Ureter (tissue), 1 donor: ENCODE results near the gene SOX5. TPM values are rescaled to one million over a fixed set of nuclear protein-coding genes. Genes with fewer than 3 reads are reported as not detected.

ENCODE experiments used
- DNase-seq: peaks from one replicate; pipeline ENCODE4 v3.0.0-alpha.2; 2020; ENCODE audit warnings: low spot score
- total RNA-seq: library from RNA; stranded (reverse); gene quantifications from one replicate; pipeline ENCODE4 v1.2.4, GENCODE V29; 2023
- donor health status: DM: yes; HTN: yes; CAD: no.

Gene SOX5
- total RNA-seq, result 23.5 TPM

DNA sequence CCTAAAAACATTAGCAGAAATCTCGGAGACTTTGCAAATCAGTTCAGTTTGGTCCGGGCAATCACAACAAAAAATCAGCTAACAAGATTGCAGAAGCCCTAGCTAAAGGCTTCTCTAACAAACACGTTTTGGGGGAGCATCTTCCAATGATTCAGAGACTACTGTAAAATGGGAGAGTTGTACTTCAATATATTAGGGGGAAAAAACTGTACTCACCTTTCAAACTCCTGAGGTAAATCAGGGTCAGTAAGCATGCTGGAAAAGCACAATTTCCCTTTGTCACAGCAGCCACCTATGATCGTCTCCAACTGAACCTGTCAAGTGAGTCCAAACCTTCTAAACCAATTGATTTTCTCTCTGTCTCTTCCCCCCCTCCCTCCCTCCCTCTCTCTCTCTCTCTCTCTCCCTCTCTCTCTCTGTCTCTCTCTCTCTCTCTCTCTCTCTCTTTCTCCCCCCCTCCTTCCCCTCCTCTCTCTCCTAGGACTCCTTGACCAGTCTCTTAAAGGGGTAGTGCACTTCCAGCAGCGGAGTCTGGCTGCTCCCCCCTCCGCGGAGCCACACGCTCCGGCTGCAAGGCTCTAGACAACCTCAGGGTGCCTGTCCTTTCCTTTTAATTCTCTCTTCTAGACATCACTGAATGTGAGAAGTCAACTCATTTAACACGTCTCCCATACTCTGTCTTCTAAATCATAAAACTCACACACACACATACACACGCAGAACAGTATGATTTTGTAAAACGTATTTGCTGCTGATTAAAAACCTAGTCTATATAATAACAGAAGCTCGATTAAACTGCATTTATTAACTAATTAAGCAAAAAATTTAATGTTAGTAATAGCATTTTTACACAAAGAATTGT, at the start of gene SOX5:
TSS of gene SOX5 (minus strand) at position 323 of the 862 bp plus-strand sequence. CDS start at position 254, 69 bp downstream.
- no peak for DNase-seq

DNA sequence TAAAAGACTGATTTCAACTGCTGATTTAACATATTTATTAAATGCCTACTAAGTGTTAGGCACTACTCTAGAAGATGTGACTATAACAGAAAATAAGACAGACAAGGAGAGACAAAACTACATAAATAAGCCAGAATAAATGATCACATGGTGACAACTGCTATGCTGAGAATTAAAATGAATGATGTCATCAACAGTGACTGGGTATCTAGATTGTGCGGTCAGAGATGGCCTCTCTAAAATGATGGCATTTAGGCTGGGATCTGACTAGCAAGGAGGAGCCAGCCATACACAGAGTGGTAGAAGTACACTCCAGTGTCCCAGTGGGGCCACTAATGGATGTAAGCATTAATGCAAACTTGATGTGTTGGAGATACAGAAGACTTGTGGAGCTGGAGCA, 37.6 kb upstream of the SOX5 start:
- no peak for DNase-seq

DNA sequence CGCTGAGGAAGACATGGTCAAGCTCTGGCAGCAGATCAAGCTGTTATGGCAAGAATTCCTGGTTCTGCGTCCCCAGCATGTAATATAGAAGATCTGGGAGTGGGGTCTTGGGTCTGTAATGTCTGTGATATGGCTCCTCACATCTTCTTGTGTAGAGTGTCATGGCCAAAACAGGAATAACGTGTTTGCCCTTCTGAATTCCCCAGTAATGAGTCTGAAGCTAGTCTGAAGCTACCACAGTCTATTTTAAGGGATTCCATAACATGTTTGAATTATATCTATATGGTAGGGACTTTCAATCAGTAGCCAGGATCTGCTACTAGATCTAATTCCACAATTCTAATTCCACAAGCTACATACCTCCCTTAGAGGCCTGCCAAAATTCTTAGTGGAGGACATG, 31.4 kb upstream of the SOX5 start:
- no peak for DNase-seq

DNA sequence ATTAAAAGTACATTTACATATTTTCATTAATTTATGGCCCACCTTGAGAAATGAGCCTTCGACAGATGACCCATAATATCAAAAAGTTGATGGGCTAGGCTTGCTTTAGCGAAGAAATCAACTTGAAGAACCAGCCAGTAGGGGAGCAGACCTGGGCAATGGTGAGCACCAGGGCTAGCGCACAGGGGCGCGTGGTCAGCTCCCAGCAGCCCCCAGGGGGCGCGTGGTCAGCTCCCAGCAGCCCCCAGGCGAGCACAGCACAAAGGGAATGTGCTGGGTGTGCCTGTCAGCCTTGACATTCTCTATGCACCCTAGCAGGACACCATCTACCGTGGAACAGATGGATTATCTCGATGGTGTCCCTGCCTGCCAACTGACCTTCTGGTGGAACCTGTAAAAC, 15.3 kb upstream of the SOX5 start:
- DNase-seq, result no peak

DNA sequence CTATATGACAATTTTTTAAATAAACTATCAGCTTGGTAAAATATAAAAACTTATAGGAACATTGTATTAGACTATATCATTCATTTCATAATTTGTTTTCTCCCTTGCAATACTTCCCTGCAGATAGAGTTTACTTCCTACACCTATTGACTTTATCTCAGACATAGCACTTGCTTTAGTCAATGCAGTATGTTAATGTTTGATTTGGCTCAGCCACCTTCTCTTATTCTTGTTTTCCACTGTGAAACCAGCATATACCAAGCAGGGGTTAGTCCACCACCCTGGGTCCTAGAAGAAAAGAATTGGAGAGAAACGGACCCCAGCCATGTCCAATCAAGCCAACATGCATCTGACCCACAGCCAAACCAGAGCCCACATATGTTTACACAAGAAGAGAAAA, 10.4 kb upstream of the SOX5 start:
- no peak for DNase-seq

DNA sequence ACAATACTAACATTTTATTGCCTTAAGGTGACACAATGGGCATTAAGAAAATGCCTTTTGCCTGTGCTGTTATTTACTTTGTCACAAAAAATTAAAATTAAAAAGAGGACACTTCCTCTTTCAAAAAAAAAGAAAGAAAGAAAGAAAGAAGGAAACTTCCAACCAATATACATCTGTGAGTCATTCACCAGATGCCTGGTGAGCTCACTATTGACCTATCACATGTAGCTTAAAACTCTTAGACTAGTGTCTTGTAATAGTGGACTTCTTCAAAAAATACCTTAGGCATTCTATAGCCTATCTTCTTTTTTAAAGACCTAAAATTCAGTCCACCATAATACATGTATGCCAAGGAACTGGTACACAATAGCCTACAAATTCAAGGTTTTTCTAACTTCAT, 4.9 kb upstream of the SOX5 start:
- no peak for DNase-seq

DNA sequence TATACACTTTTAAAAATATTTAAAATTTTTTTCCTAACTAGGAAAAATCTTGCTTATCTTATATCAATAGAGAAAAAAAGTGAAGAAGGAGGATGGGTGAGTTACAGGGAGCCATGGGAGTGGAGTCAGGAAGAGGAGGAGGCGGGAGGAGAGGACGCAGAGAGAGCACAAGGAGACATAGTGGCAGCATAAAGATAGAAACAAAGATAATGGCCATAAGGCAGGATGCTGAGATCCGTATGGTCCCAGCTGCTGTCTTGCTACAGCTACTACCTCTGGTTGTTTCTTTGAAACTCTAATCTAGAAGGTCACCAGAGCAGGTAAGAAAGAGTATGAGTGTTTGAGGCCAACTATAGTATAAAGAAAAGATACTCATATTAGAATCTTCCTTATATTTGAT, 2.6 kb upstream of the SOX5 start:
- no peak for DNase-seq

DNA sequence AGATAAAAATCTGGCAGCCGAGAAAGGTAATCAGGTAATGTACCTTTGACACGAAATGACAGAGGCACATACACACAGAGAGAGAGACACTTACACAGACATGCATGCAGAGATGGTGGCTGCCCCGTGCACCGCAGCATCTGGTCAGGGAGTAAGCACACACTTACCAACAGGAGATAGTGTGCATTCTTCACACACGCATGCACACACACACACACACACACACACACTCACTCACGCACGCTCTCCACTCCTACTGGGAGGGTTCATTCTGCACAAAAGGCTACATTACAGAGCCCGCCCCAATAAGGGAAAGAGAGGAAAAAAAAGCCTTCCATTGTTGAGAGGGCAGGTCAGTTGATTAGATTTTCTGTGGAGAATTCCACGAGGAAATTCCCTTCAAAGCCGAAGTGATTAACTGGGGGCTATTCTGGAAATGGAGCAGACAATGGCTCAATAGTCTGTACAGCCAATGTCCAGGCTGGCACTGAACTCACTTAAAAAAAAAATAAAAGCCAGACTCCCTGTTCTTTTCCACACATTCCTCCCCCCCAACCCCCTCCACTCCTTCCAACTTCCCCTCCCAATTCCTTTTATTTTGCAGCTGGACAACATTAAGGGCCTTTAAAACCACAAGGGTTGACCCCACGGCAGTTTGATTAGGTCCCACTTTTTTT, 1.4 kb upstream of the SOX5 start:
- DNase-seq, result no peak

DNA sequence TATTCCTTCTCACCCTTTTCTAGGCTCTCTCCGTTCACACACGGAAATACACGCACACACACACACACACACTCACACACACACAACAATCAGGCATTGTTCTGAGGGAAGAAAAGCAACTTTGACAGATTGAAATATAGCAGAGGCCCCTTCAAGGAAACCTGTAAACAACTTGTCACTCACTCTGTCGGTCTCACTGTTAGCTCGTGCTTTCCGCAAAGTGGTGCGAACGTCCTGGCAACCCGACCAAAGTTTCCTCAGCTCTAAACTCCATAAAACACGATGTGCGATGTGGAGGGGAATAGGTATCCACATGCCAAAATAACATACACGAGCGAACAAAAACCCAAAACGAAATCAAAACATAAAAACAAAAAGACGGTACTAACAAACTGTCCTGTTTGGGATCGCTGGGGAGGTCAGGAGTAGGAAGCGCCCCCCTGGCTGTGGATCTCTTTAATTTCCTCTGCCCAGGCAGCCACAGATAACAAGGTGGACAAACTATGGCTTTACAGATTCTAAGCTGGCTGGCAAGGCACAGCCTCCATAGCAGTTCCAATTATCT, 822 bp upstream of the SOX5 start:
- no peak for DNase-seq

DNA sequence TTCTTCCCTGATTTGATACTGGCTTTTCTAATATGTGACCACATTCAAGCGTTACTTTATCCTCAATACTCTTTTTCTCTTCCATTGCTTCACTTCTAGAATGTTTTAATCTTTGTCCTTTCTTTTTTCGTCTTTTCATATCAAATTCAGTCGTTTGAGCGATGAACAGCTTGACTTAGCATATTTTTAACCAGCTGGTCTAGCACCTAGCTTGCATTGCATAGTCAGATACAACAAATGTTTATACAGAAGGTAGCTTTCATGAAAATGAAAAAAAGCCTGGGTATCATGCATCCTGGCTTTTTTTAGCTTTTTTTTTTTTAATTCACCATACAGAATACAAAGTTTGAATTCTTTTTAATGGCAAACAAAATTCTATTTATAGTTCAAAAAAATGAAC, 1.2 kb downstream of the SOX5 start:
- no peak for DNase-seq

DNA sequence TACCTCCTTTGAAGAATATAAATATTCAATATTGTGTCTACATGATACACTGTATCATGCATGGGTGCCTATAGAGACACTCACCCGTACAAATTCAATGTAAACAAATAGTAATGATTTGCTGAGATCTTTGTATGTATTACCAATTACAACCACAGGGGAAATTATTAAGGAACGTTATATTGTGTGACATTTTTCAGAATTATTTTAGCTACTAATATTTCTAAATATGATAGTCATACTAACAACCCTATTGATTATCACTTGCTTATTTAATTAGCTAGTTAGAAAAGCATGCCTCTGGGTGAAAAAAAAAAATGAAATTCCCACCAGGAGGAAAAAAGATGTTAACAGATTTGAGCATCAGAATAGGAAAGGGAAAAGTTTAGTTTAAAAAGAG, 2.1 kb downstream of the SOX5 start:
- DNase-seq, result no peak

DNA sequence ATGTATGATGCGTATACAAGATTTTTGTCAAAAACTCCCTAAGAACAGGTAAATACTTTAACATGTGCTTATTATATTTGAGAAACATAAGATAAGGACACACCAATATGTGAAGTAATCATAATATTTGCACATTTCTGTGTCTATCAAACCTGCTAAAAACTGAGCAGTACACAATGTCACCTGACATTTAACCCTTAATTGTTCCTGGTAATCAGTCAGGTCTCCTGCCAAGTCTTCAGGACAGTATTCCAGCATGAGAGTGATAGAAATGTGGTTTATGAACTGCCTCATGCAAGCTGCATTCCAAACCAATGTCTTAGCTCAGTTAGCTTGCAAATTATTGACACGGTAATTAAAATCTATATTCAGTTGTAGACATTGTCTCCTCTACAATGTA, 4.2 kb downstream of the SOX5 start:
- no peak for DNase-seq

DNA sequence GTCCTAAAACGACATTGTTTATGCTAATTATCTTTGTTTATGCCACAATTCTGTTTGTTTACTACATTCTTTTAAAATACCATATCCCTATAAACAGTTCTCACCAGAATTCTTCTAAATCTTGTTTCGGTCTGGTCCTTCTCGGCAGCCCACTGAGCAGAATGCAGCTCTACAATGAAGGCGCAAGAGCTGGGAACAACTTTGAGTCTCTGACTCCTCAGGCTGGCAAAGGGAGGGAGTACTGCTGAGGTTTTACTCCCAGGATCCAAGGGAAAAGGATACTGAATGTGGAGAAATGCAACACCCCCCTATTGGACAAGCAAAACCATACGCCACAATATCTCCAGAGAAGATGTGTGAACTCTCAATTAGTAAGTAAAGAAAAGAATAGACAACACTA, 5.4 kb downstream of the SOX5 start:
- DNase-seq, result no peak

DNA sequence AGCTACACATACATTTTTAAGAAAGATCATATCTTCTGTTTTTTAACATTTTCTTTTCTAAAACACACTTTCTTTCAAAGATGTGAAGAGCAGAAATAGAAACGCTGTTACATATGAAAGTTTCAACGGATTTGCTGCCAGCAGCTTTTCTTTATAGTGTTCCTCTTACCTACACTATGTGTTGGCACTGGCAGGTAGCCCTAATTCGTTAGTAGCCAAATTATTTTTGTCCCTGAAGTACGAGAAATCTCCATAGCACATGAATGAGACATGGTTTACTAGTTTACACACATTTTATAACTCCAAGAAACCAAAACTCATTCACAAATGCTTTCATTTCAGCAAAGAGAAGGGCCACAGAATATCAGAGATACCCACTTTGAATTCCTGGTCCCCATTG, 6.6 kb downstream of the SOX5 start:
- DNase-seq, result no peak

DNA sequence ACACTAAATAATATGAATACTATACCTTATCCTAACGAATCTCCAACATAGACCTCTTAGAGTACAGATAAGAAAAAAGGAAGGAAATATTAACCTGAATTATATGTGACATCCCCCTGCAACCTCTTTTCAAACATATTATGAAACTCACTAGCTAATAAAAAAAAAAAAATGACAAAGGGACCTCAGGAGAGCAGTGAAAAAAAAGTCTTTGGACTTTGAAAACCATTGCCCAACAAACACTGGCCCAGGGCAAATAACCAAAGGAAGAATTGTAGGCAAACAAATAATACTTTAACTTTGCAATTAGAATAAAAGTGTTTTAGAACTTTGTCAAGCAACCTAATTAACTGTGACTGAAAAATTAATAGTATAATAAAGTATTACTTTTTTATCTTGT, 7.7 kb downstream of the SOX5 start:
- DNase-seq, result no peak

DNA sequence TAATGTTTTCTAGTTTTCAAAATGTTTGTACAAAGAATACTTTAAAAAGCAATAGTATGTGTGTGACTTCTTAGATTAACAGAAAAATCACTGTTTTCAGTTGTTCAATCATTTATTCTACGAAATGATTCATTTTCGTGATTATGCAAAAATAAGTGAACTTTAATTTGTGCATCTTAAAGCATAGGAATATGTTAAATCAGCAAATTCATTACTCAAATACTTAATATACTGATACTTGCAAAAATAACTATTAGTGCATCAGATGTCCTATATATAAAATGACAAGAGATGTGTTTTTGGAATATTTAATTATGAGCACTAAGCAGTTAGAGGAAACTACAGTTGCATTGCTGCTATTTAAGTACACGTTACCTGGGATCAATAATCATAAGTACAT, 11.0 kb downstream of the SOX5 start:
- DNase-seq, result no peak

DNA sequence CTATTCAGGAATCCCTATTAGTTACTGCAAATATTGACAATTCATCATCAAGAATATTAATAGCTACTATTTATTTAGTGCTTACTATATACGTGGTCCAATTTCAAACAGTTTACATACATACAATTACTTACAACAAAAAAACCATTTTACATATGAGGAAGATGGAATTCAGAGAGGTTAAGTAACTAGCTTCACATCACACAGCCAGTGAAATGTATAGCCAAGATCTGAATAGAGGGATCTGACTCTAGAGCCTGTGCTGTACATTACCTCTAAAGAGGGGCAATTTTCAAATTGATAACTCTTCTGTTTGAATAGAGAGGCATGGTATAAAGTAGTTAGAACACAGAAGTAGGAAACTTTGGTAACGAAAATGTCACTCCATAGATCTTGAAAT, 18.3 kb downstream of the SOX5 start:
- no peak for DNase-seq

DNA sequence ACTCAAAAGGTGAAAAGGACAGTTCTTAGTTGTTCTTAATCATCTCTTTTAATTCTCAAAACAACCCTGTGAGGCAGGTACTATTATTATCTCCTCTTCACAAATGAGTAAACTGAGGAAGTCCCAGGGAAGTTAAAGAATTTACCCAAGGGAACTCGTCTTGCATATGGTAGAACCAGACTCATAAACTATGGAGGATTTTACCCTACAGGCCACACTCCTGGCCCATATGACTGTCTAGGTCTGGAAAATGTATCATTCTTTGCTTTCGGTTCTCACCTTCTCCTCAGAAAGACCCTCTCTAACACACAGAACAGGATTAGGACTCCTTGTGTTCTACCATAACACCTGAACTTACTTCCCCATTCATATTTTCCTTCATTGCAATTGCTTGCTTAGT, 18.9 kb downstream of the SOX5 start:
- no peak for DNase-seq

DNA sequence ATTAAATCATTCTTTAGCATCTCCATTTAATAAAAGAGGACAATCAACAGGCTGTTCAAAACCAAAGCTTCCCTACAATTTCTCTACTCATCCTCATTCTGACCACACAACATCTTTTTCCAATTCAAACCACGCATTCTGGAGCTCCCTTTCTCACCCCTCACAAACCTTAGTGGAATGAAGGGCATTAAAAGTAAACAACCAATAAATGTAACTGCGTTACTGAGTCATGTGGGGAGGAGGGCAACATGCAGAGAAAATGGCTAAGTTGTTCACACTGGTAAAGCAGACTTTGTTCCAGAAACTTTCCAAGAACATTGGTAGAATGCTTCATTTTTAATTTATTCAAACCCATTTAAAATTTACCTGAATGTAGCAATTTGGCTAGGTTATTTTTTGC, 19.6 kb downstream of the SOX5 start:
- no peak for DNase-seq

DNA sequence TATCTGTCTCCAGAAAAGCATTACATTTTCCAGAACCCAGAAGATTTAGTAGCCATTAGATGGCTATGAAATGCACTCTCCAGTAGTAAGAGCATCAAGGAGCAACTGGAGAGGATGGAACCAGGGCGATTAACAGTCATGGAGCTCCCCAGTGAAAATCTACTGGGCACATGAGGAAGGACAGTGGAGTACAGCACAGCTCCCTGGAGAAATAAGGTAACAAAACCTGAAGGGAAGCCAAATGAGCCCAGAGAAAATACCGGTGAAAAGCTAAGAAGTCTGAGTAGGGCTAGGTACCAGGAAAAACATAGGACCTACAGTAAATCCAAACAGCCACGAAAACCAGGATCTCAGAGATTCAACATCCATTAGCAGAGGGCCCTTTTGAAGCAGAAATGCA, 21.6 kb downstream of the SOX5 start:
- DNase-seq, result no peak

DNA sequence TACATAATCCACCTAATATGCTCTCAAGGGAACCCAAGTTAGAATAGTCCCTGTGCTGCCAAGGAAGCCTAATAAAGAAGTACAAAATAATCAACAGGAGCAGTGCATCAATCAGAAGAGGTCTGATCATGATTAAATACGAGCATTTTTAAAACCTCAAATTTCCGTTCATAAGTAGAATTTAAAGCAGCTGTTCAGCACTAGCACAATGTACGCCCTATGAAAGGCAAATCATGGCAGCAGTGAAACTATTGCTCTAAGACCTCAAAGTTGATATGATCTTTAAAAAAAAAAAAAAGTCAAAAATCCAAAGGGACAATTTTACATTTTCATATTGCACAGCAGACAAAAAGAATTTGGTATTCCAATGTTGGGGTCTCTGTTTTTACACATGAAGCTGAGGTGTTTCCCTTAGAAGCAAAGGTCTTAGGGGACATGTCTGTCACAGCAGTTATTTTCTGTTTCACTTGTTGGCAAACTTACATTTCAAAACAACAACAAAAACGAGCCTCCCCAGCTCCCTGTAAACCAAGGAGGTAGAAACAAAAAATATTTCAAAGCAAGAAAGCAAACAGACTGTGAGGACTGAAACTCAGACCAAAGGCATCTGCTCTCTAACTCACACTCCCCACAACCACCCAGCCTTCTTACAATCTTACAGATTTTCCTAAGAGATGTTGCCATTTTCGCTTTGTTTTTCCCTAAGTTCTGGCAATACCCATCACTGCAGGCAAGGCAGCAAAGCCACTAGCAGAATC, 28.2 kb downstream of the SOX5 start:
- DNase-seq, result no peak

DNA sequence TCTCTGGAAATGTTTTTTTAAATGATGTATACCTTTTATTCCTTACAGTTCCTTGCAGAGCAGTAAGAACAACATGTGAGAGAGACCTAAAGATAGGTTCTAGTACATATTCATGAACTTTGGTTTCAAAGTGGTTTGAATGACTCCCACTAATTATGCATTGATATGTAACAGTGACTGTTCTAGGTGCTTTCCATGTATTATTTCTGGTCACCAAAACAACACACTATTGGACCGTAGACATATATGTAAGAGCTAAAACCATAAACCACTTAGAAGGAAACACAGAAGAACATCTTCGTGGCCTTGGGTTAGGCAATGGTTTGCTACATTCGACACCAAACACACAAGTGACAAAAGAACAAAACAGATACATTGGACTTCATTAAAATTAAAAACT, 37.9 kb downstream of the SOX5 start:
- DNase-seq, result no peak
